Measurements from ENCODE around the gene PDE4B. TPM values are rescaled to one million over a fixed set of nuclear protein-coding genes. Genes with fewer than 3 reads are reported as not detected.

Gene PDE4B
- polyA plus RNA-seq, 3 donors from 2014 or later: 7.4 to 25.1 (median 18.9) TPM

- H3K36me3 Mint-ChIP-seq: no peaks in the 10 kb centered on the region
- DNase-seq: no peak
- no peak overlapping the region for H3K4me3 Mint-ChIP-seq
- peaks cover 2% of the 10 kb centered on the region in 3 donors for H3K27me3 Mint-ChIP-seq (ENCODE audit: low read depth in 3 of 3)
- no peak overlapping the region for H3K27ac Mint-ChIP-seq
- peaks cover 0 to 4% (median 0%) of the 10 kb centered on the region in 6 donors for H3K9me3 Mint-ChIP-seq
- no peaks in the 10 kb centered on the region for H3K4me1 Mint-ChIP-seq
These were observed 128.8 kb downstream of the PDE4B start for GRCh38 chr1:65921446-65921845.

GRCh38 chr1:65924471-65924870 lies 131.8 kb downstream of the PDE4B start:
- no peaks in the 10 kb centered on the region for H3K36me3 Mint-ChIP-seq
- H3K27ac Mint-ChIP-seq: no peak overlapping the region
- H3K4me3 Mint-ChIP-seq: no peak overlapping the region
- H3K27me3 Mint-ChIP-seq (ENCODE audit: low read depth in 3 of 3): peaks cover 0 to 2% (median 2%) of the 10 kb centered on the region in 3 donors
- DNase-seq: no peak
- H3K9me3 Mint-ChIP-seq: peaks cover 0 to 7% (median 0%) of the 10 kb centered on the region in 6 donors
- no peaks in the 10 kb centered on the region for H3K4me1 Mint-ChIP-seq

- no peaks in the 10 kb centered on the region for H3K4me1 Mint-ChIP-seq
- no peak for DNase-seq
- H3K27ac Mint-ChIP-seq: no peak overlapping the region
- peaks cover 0 to 6% (median 0%) of the 10 kb centered on the region in 6 donors for H3K9me3 Mint-ChIP-seq
- peaks cover 2 to 3% (median 2%) of the 10 kb centered on the region in 3 donors for H3K27me3 Mint-ChIP-seq (ENCODE audit: low read depth in 3 of 3)
- H3K36me3 Mint-ChIP-seq: no peaks in the 10 kb centered on the region
- H3K4me3 Mint-ChIP-seq: no peak overlapping the region
These were observed 145.8 kb downstream of the PDE4B start for GRCh38 chr1:65938506-65938905.

GRCh38 chr1:65939191-65939590 lies 146.5 kb downstream of the PDE4B start:
- Mint-ChIP-seq H3K9me3 (peaks cover 0 to 6% (median 0%) of the 10 kb centered on the region in 6 donors), H3K36me3 (no peaks in the 10 kb centered on the region), H3K27me3 (ENCODE audit: low read depth in 3 of 3) (peaks cover 0 to 2% (median 2%) of the 10 kb centered on the region in 3 donors), H3K4me3 (no peak overlapping the region), H3K27ac (no peak overlapping the region), H3K4me1 (no peaks in the 10 kb centered on the region)
- no peak for DNase-seq

GRCh38 chr1:65939636-65940035 lies 146.9 kb downstream of the PDE4B start:
- peaks cover 0 to 6% (median 0%) of the 10 kb centered on the region in 6 donors for H3K9me3 Mint-ChIP-seq
- H3K27ac Mint-ChIP-seq: no peak overlapping the region
- no peak for DNase-seq
- peaks cover 0 to 2% (median 2%) of the 10 kb centered on the region in 3 donors for H3K27me3 Mint-ChIP-seq (ENCODE audit: low read depth in 3 of 3)
- no peak overlapping the region for H3K4me3 Mint-ChIP-seq
- no peaks in the 10 kb centered on the region for H3K36me3 Mint-ChIP-seq
- H3K4me1 Mint-ChIP-seq: no peaks in the 10 kb centered on the region

- Mint-ChIP-seq H3K27me3 (ENCODE audit: low read depth in 3 of 3) (peaks cover 0 to 2% (median 2%) of the 10 kb centered on the region in 3 donors), H3K27ac (no peak overlapping the region), H3K36me3 (no peaks in the 10 kb centered on the region), H3K4me1 (no peaks in the 10 kb centered on the region), H3K9me3 (peaks cover 0 to 6% (median 0%) of the 10 kb centered on the region in 6 donors), H3K4me3 (no peak overlapping the region)
- DNase-seq: no peak
These were observed 147.4 kb downstream of the PDE4B start for GRCh38 chr1:65940126-65940525.

- H3K9me3 Mint-ChIP-seq: peaks cover 0 to 6% (median 0%) of the 10 kb centered on the region in 6 donors
These were observed 149.8 kb downstream of the PDE4B start for GRCh38 chr1:65942476-65942875.

GRCh38 chr1:65946376-65946775 lies 153.7 kb downstream of the PDE4B start:
- no peak for DNase-seq
- H3K36me3 Mint-ChIP-seq: no peaks in the 10 kb centered on the region
- H3K4me1 Mint-ChIP-seq: no peaks in the 10 kb centered on the region
- H3K27ac Mint-ChIP-seq: no peak overlapping the region
- H3K27me3 Mint-ChIP-seq (ENCODE audit: low read depth in 3 of 3): peaks cover 0 to 3% (median 2%) of the 10 kb centered on the region in 3 donors
- H3K4me3 Mint-ChIP-seq: no peak overlapping the region
- peaks cover 0 to 2% (median 0%) of the 10 kb centered on the region in 6 donors for H3K9me3 Mint-ChIP-seq

More at GRCh38 chr1:65942476-65942875, 149.8 kb downstream of the PDE4B start:
- Mint-ChIP-seq H3K4me1 (no peaks in the 10 kb centered on the region), H3K36me3 (no peaks in the 10 kb centered on the region), H3K27ac (no peak overlapping the region), H3K27me3 (ENCODE audit: low read depth in 3 of 3) (peaks cover 0 to 2% (median 2%) of the 10 kb centered on the region in 3 donors), H3K4me3 (no peak overlapping the region)
- DNase-seq: no peak

- no peaks in the 10 kb centered on the region for H3K36me3 Mint-ChIP-seq
- peaks cover 0 to 2% (median 1%) of the 10 kb centered on the region in 3 donors for H3K27me3 Mint-ChIP-seq (ENCODE audit: low read depth in 3 of 3)
- H3K27ac Mint-ChIP-seq: no peak overlapping the region
- no peak overlapping the region for H3K4me3 Mint-ChIP-seq
- no peaks in the 10 kb centered on the region for H3K4me1 Mint-ChIP-seq
- peaks cover 0 to 1% (median 0%) of the 10 kb centered on the region in 6 donors for H3K9me3 Mint-ChIP-seq
- DNase-seq: no peak
These were observed 154.3 kb downstream of the PDE4B start for GRCh38 chr1:65946960-65947359.

GRCh38 chr1:65948609-65949229 lies 156.0 kb downstream of the PDE4B start:
- Mint-ChIP-seq H3K9me3 (no peaks in the 10 kb centered on the region), H3K27ac (no peak overlapping the region), H3K27me3 (ENCODE audit: low read depth in 3 of 3) (peaks cover 0 to 1% (median 0%) of the 10 kb centered on the region in 3 donors), H3K36me3 (no peaks in the 10 kb centered on the region), H3K4me1 (no peaks in the 10 kb centered on the region), H3K4me3 (no peak overlapping the region)
- DNase-seq: no peak

GRCh38 chr1:65949230-65949626 lies 156.5 kb downstream of the PDE4B start:
- H3K4me1 Mint-ChIP-seq: no peaks in the 10 kb centered on the region
- H3K27ac Mint-ChIP-seq: no peak overlapping the region
- no peak overlapping the region for H3K4me3 Mint-ChIP-seq
- no peaks in the 10 kb centered on the region for H3K9me3 Mint-ChIP-seq
- no peak for DNase-seq
- no peaks in the 10 kb centered on the region for H3K36me3 Mint-ChIP-seq
- H3K27me3 Mint-ChIP-seq (ENCODE audit: low read depth in 3 of 3): peaks cover 0 to 1% (median 0%) of the 10 kb centered on the region in 3 donors

- Mint-ChIP-seq H3K27ac (no peak overlapping the region), H3K4me1 (no peaks in the 10 kb centered on the region), H3K4me3 (no peak overlapping the region), H3K9me3 (no peaks in the 10 kb centered on the region), H3K27me3 (ENCODE audit: low read depth in 3 of 3) (peaks cover 0 to 1% (median 0%) of the 10 kb centered on the region in 3 donors), H3K36me3 (no peaks in the 10 kb centered on the region)
- no peak for DNase-seq
These were observed 157.2 kb downstream of the PDE4B start for GRCh38 chr1:65949933-65950332.

- no peaks in the 10 kb centered on the region for H3K36me3 Mint-ChIP-seq
- H3K4me1 Mint-ChIP-seq: no peaks in the 10 kb centered on the region
- no peak overlapping the region for H3K27ac Mint-ChIP-seq
- DNase-seq: no peak
- H3K4me3 Mint-ChIP-seq: no peak overlapping the region
- no peaks in the 10 kb centered on the region for H3K9me3 Mint-ChIP-seq
- H3K27me3 Mint-ChIP-seq (ENCODE audit: low read depth in 3 of 3): peaks cover 0 to 1% (median 0%) of the 10 kb centered on the region in 3 donors
These were observed 160.0 kb downstream of the PDE4B start for GRCh38 chr1:65952696-65953095.

- no peaks in the 10 kb centered on the region for H3K36me3 Mint-ChIP-seq
- peaks cover 0 to 1% (median 0%) of the 10 kb centered on the region in 3 donors for H3K27me3 Mint-ChIP-seq (ENCODE audit: low read depth in 3 of 3)
- H3K4me3 Mint-ChIP-seq: no peak overlapping the region
- H3K4me1 Mint-ChIP-seq: no peaks in the 10 kb centered on the region
- DNase-seq: no peak
- H3K27ac Mint-ChIP-seq: no peak overlapping the region
- no peaks in the 10 kb centered on the region for H3K9me3 Mint-ChIP-seq
These were observed 160.5 kb downstream of the PDE4B start for GRCh38 chr1:65953170-65953569.

GRCh38 chr1:65955071-65955470 lies 162.4 kb downstream of the PDE4B start:
- Mint-ChIP-seq H3K27ac (no peak overlapping the region), H3K4me3 (no peak overlapping the region), H3K9me3 (no peaks in the 10 kb centered on the region), H3K36me3 (no peaks in the 10 kb centered on the region), H3K4me1 (no peaks in the 10 kb centered on the region), H3K27me3 (ENCODE audit: low read depth in 3 of 3) (peaks cover 0 to 3% (median 0%) of the 10 kb centered on the region in 3 donors)
- DNase-seq: no peak

All from immature natural killer cell (primary cell).